Neural cell (in vitro differentiated cells): ENCODE measurements around the gene UNC5B. TPM values are rescaled to one million over a fixed set of nuclear protein-coding genes. Genes with fewer than 3 reads are reported as not detected.

ENCODE experiments used
- H2AFZ ChIP-seq: fragments of 200-600, 300-800 bp; sonication (generic), shearing (Covaris generic); 2 replicates; pipeline ENCODE4 v1.6.0; 2014; ENCODE audit warnings: low read depth, mild to moderate bottlenecking, antibody characterized with exemption, low read length, moderate library complexity
- H3F3A ChIP-seq: fragments of 200-600 bp; shearing (Covaris generic); 2 replicates; pipeline ENCODE4 v1.6.1; 2016; ENCODE audit warnings: mild to moderate bottlenecking, moderate library complexity, mixed read lengths, antibody characterized with exemption, low read length; ENCODE audit not compliant: insufficient read depth, poor library complexity, severe bottlenecking
- H3K27ac ChIP-seq: fragments of 200-600, 300-800 bp; sonication (generic), shearing (Covaris generic); 2 replicates; pipeline ENCODE4 v1.5.1; 2014; ENCODE audit warnings: mild to moderate bottlenecking, low read length, moderate library complexity
- H3K27me3 ChIP-seq: fragments of 300-800, 200-600 bp; sonication (generic), shearing (Covaris generic); 2 replicates; pipeline ENCODE4 v1.6.0; 2014; ENCODE audit warnings: mild to moderate bottlenecking, low read depth, low read length, moderate library complexity; ENCODE audit not compliant: insufficient read depth
- H3K36me3 ChIP-seq: fragments of 300-800, 200-600 bp; sonication (generic), shearing (Covaris generic); 2 replicates; pipeline ENCODE4 v1.5.1; 2014; ENCODE audit warnings: mild to moderate bottlenecking, antibody characterized with exemption, low read length, moderate library complexity; ENCODE audit not compliant: insufficient read depth
- H3K4me2 ChIP-seq: fragments of 300-800, 200-600 bp; sonication (generic), shearing (Covaris generic); 2 replicates; pipeline ENCODE4 v1.6.0; 2014; ENCODE audit warnings: mild to moderate bottlenecking, low read length
- H3K4me3 ChIP-seq: fragments of 300-800, 200-600 bp; sonication (generic), shearing (Covaris generic); 2 replicates; pipeline ENCODE4 v1.5.1; 2014; ENCODE audit warnings: mild to moderate bottlenecking, low read length, moderate library complexity
- H3K79me2 ChIP-seq: fragments of 200-600 bp; shearing (Covaris generic); replicated peaks from 2 replicates; pipeline ENCODE4 v1.6.0; 2014; ENCODE audit warnings: mild to moderate bottlenecking, low read length, moderate library complexity; ENCODE audit not compliant: insufficient read depth
- H3K9ac ChIP-seq: fragments of 300-800, 200-600 bp; sonication (generic), shearing (Covaris generic); 2 replicates; pipeline ENCODE4 v1.6.1; 2016; ENCODE audit warnings: mild to moderate bottlenecking, low read length, mixed read lengths
- H3K9me2 ChIP-seq: fragments of 200-600 bp; shearing (Covaris generic); 2 replicates; pipeline ENCODE4 v1.6.1; 2016; ENCODE audit warnings: mild to moderate bottlenecking, low read length, mixed read lengths; ENCODE audit not compliant: insufficient read depth
- H3K9me3 ChIP-seq: fragments of 200-600, 300-800 bp; sonication (generic), shearing (Covaris generic); 2 replicates; pipeline ENCODE4 v1.6.1; 2016; ENCODE audit warnings: mild to moderate bottlenecking, mixed run types, low read length, moderate library complexity, mixed read lengths
- H4K20me1 ChIP-seq: fragments of 200-600 bp; shearing (Covaris generic); 2 replicates; pipeline ENCODE4 v1.6.1; 2016; ENCODE audit warnings: mild to moderate bottlenecking, mixed run types; ENCODE audit not compliant: insufficient read depth
- EP300 ChIP-seq: fragments of 450-650 bp; conservative IDR thresholded peaks from 2 replicates; pipeline ENCODE4 v1.6.1; 2014; ENCODE audit warnings: antibody characterized with exemption, mild to moderate bottlenecking, moderate library complexity; ENCODE audit not compliant: poor library complexity, severe bottlenecking
- EZH2 ChIP-seq: fragments of 200-600, 300-800 bp; shearing (Covaris generic), sonication (generic); IDR thresholded peaks from 2 replicates; pipeline ENCODE4 v1.6.1; 2014; ENCODE audit warnings: antibody characterized with exemption, low read length, borderline replicate concordance, mild to moderate bottlenecking; ENCODE audit not compliant: insufficient read depth, poor library complexity, severe bottlenecking
- MXI1 ChIP-seq: fragments of 450-650 bp; conservative IDR thresholded peaks from 2 replicates; pipeline ENCODE4 v1.6.1; 2014; ENCODE audit warnings: antibody characterized with exemption, mild to moderate bottlenecking; ENCODE audit not compliant: poor library complexity, severe bottlenecking
- POLR2AphosphoS5 ChIP-seq: IDR thresholded peaks from 2 replicates; pipeline ENCODE4 v1.6.1; 2012
- RAD21 ChIP-seq: fragments of 450-650 bp; conservative IDR thresholded peaks from 2 replicates; pipeline ENCODE4 v1.6.1; 2014; ENCODE audit warnings: antibody characterized with exemption, mild to moderate bottlenecking, moderate library complexity
- SMC3 ChIP-seq: fragments of 450-650 bp; conservative IDR thresholded peaks from 2 replicates; pipeline ENCODE4 v1.6.1; 2014; ENCODE audit warnings: antibody characterized with exemption, mild to moderate bottlenecking, moderate library complexity; ENCODE audit not compliant: poor library complexity
- TAF1 ChIP-seq: IDR thresholded peaks from 2 replicates; pipeline ENCODE4 v1.6.1; 2012; ENCODE audit warnings: low read depth
- polyA plus RNA-seq: library from polyadenylated mRNA; depleted of rRNA; stranded (reverse); fragments of >200 nt; gene quantifications from 2 replicates; pipeline ENCODE4 v1.2.3, GENCODE V29; 2014
- TF ChIP-seq, protein P1 (sequence below): IDR thresholded peaks from 2 replicates; pipeline ENCODE4 v1.6.1; 2012; ENCODE audit warnings: borderline replicate concordance
- TF ChIP-seq, protein P2 (sequence below): fragments of 450-650 bp; IDR thresholded peaks from 2 replicates; pipeline ENCODE4 v1.5.1; 2014; ENCODE audit warnings: antibody characterized with exemption, mild to moderate bottlenecking, moderate library complexity; ENCODE audit not compliant: poor library complexity, severe bottlenecking

Gene UNC5B
- polyA plus RNA-seq, 1 donor from 2014 or later, result 2.0 TPM

DNA sequence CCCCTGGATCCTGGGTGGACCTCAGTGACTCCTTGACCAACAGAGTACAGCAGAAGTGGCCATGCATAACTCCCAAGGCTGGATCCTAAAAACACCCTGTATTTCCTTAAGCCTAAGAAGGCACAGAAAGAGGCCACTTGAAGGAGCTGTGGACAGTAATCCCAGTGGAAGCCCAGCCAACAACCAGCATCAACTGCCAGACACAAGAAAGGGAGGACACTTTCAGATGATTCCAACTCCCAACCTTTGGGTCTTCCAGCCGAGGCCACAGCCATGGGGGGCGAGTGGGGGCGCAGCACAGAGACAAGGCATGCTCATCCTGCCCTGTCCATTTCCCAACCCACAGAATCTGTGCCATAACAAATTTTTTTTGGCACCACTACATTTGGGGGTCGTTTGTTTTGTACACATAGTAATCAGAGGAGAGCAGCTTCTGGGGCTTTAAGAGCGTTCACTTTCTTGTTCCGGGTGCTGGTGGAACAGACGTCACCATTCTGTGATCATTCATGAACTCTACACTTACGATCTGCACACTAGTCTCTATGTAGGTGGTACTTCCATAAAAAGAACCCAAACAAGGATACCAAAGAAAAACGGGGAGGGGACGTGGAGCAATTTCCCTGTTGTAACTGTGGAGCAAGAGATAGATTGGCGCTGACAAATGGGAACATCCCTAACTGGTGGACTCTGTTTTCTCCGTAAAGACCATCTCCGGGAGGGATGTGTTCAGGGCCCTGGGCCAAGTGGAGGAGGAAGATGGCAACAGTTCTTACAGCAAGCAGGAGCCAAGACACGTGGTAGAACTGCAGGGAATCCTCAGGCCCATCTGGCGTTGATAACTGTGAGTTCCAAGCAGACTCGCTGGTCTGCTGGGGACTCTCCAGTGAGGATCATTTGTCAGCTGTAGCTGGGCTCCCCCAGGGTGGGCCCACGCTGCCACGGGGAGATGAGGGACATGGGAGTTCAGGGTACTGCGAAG is 100.7 kb downstream of the UNC5B start:
- Histone ChIP-seq H4K20me1 (no peaks in the 10 kb centered on the region), H3K9me3 (no peaks in the 10 kb centered on the region), H3K79me2 (no peaks in the 10 kb centered on the region), H2AFZ (no peak overlapping the region), H3K9me2 (no peaks in the 10 kb centered on the region), H3K36me3 (no peaks in the 10 kb centered on the region), H3K27ac (no peak overlapping the region), H3K27me3 (no peaks in the 10 kb centered on the region), H3F3A (no peaks in the 10 kb centered on the region), H3K9ac (no peak overlapping the region), H3K4me2 (no peak overlapping the region), H3K4me3 (no peak overlapping the region)
- TF ChIP-seq MXI1 (no peak), SMC3 (no peak), EP300 (no peak), EZH2 (no peak), RAD21 (no peak), TAF1 (no peak), POLR2AphosphoS5 (no peak)
- TF ChIP-seq, protein P1, sequence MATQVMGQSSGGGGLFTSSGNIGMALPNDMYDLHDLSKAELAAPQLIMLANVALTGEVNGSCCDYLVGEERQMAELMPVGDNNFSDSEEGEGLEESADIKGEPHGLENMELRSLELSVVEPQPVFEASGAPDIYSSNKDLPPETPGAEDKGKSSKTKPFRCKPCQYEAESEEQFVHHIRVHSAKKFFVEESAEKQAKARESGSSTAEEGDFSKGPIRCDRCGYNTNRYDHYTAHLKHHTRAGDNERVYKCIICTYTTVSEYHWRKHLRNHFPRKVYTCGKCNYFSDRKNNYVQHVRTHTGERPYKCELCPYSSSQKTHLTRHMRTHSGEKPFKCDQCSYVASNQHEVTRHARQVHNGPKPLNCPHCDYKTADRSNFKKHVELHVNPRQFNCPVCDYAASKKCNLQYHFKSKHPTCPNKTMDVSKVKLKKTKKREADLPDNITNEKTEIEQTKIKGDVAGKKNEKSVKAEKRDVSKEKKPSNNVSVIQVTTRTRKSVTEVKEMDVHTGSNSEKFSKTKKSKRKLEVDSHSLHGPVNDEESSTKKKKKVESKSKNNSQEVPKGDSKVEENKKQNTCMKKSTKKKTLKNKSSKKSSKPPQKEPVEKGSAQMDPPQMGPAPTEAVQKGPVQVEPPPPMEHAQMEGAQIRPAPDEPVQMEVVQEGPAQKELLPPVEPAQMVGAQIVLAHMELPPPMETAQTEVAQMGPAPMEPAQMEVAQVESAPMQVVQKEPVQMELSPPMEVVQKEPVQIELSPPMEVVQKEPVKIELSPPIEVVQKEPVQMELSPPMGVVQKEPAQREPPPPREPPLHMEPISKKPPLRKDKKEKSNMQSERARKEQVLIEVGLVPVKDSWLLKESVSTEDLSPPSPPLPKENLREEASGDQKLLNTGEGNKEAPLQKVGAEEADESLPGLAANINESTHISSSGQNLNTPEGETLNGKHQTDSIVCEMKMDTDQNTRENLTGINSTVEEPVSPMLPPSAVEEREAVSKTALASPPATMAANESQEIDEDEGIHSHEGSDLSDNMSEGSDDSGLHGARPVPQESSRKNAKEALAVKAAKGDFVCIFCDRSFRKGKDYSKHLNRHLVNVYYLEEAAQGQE, result no peak
- TF ChIP-seq, protein P2, sequence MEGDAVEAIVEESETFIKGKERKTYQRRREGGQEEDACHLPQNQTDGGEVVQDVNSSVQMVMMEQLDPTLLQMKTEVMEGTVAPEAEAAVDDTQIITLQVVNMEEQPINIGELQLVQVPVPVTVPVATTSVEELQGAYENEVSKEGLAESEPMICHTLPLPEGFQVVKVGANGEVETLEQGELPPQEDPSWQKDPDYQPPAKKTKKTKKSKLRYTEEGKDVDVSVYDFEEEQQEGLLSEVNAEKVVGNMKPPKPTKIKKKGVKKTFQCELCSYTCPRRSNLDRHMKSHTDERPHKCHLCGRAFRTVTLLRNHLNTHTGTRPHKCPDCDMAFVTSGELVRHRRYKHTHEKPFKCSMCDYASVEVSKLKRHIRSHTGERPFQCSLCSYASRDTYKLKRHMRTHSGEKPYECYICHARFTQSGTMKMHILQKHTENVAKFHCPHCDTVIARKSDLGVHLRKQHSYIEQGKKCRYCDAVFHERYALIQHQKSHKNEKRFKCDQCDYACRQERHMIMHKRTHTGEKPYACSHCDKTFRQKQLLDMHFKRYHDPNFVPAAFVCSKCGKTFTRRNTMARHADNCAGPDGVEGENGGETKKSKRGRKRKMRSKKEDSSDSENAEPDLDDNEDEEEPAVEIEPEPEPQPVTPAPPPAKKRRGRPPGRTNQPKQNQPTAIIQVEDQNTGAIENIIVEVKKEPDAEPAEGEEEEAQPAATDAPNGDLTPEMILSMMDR, result no peak

DNA sequence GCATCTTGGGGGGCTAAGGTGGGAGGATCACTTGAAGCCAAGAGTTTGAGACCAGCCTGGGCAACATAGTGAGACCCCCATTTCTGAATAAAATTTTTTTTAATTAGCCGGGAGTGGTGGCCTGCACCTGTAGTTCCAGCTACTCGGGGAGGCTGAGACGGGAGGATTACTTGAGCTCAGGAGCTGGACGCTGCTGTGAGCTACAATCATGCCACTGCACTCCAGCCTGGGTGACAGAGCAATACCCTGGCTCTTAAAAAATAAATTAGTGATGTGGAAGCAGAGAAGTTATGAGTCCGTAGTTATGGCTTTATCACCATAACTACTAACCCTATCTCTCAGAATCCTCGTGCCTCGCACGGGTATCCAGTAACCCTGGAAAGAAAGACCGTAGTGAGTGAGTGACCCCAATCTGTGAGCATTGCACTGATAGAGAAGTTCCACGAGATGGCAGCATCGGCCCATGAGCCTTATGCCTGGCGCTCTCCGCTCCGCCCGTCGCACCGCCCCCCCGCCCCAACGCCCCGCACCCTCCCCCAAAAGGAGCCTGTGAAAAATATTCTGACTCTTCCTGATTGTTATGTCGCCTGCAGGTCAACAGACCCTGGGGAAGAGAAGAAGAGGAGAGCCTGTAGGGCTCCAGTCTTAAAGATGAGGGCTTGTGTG is 101.8 kb downstream of the UNC5B start:
- no peak overlapping the region for H3K27ac ChIP-seq
- H3K79me2 ChIP-seq, result no peaks in the 10 kb centered on the region
- peak overlapping the region; percentile 9 for H3K9ac ChIP-seq
- no peak overlapping the region for H2AFZ ChIP-seq
- H3F3A ChIP-seq, result no peaks in the 10 kb centered on the region
- H3K36me3 ChIP-seq, result no peaks in the 10 kb centered on the region
- H3K4me2 ChIP-seq, result no peak overlapping the region
- peak overlapping the region; percentile 45 for H3K4me3 ChIP-seq
- no peaks in the 10 kb centered on the region for H4K20me1 ChIP-seq
- TF ChIP-seq RAD21 (peak; percentile 79), TAF1 (no peak), SMC3 (peak; percentile 75)
- TF ChIP-seq, protein P2, result peak; percentile 74
- no peaks in the 10 kb centered on the region for H3K27me3 ChIP-seq
- H3K9me2 ChIP-seq, result no peaks in the 10 kb centered on the region
- H3K9me3 ChIP-seq, result no peaks in the 10 kb centered on the region
